LoVo (cell line): Measurements from ENCODE around the gene SSH2.
"Not testable (repeated sequence)": the region's sequence is repeated elsewhere in the genome, so short reads cannot be mapped to it uniquely, and the experiment has no call there.

Experiments
- DNase-seq: peaks from one replicate; pipeline ENCODE4 v3.0.0-alpha.2; 2016; ENCODE audit warnings: low spot score

Gene SSH2

DNA sequence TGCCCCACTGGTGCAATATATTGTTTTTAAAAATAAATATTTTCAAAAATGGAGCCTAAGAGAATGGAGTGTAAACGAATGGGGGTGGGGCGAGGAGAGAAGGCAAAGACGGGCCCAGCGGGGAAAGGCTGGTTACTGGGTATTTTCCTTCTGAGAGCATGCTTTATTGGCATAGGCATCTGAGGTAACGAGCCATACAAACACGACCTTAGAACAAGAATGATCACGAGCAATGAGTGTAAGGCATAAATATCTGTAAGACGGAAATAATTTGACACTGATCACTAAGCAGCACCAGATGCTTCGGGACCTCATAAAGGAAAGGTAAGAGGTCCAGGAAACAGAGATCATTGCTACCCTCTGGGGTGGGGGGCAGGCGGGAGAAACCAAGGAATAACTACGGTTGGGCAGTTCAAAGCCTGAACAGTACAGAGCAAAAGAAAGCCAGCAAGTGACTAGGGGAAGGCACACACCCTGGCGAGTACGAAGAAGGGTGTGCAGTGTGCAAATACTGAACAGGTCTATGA is 959 bp downstream of the SSH2 start:
- DNase-seq = peak; percentile 58

DNA sequence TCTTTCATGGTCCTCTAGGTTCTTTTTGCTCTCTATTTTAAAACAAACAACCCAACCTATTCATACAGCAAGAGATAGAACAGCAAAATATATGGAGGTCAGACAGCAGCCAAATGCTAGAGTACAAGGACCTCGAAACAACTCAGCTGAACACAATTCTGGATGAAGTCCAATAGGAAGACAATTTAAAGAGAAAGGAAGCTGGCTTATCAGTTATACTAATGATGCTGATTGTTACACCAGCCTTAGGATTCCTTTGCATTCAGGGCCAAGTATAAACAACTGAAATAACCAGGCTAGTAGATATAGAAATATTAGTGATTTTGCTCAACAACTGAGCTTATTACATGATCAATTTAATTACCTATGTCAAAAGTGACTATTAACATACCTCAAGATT is 2.5 kb downstream of the SSH2 start:
- no peak for DNase-seq

DNA sequence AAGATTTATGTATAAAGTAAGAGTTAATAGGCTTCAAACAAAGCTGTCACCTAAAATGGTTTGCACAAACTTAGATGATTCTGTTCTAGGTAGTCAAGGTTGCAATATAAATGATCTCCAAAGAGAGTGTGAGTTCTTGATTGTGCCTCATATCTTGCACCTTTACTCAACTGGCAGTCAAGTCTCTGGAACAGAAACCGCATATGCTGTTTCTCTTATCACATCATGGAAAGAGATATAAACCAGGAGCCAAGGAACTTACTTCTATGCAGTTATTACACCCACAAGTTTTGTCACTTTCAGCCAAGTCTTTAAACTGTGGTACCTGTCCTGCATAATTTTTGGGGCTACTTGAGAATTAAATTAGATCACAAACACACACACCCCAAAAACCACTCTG is 5.2 kb downstream of the SSH2 start:
- DNase-seq = no peak

DNA sequence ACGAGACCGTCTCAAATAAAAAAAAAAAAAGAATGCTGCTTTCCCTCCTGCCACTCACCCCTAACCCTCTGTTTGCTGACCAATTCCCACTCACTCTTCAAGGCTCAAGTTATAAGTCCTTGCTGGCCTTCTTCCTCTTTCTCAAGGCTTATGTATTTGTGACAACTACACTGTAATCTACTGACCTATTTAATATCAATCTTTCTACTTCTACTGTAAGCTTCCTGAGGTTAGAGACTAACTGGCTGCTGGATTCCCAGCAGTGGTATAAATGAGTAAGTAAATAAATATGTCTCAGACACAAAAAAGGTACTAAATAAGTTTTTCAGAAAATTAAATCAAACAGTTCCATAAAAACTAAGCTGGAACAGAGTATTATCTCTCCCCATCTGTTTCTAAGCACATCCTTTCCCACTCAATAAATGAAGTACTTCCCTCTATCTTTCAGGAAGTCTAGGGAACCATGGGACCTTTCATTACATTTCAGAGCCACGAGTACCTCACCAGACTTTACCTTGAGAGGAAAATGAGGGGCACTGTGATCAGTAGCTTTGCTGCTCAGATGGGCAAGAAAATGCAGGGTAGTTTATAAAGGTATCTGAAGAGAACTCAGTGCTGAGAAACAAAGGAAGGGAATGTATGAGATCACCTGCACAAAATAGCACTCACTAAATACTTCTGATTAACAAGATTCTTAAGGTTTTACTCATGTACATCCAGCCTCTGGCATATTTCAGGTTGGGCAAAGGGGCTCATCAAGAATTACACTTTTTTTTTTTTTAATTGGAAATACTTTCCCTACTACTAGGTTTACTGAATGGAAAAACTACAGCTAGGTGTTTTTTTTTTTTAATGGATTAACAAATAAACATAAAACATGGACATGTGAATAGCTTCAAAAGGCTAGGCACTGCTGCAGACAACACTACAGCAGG is 10.8 kb downstream of the SSH2 start:
- no peak for DNase-seq

DNA sequence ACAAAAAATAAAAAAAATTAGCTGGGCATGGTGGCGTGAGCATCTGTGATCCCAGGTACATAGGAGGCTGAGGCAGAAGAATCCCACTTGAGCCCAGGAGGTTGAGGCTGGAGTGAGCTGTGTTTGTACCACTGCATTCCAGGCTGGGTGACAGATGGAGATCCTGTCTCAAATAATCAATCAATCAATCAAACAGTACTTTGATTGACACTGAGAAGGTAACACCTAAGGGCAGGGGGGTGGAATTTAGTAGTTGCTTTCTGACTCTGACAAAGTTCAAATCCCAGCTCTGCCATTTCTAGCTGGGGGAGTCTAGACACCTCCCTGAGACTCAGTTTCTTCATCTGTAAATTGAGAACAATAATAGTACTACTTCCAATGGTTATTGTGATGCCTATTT is 12.0 kb downstream of the SSH2 start:
- DNase-seq = no peak

DNA sequence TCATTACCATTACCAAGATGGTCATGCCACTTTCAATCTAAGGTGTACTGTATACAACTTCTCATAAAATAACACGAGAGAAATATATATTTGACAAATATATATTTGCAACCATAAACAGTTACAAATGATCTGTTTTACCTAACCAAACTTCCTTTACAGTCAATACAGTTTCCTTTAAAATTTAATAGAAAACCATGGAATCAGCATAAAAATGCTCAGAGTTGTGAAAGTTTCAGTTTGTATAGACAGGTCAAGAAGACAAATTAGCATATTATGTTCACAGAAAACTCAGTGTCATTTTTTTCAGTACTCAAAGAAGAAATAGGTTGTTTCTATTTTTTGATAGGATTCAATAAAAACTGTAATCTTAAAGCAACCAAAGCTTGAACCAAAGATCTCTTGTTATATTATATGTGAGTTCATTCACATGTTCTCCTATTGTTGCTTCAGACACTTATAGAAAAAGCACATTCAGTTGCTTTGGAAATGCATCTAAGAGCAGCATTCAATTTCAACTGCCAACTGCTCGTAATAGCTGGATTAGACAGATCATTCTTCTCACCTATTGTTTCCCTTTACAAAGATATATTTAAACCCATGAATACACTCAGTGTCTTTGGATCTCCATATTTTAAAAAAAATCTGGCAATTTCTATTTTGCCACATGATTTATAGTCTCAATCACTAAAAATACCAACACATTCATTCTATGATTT is 15.1 kb downstream of the SSH2 start:
- DNase-seq = no peak

DNA sequence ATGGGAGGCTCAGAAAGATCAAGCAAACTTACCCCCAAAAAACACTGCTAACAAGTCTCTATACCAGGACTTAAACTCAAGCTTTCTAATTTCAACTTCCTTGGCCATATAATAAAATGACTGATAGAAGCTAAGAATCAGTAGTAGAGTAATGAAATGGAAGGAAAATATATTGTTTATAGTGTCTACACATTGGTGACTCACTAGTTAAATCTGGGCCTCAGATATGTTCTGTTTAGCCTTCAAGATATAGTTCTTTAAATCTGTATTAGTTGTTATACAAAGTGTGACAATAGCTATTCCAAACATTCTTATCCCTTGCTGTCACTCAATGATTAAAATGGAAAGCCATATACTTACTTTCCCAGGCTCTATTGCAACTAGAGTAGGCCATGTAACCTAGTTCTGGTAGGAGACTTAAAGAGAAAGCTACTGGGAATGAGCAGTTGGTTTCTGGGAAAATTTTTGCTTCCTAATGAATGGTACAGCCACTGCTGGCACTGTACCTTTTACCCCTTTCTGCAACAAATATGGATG is 18.3 kb downstream of the SSH2 start:
- no peak for DNase-seq

DNA sequence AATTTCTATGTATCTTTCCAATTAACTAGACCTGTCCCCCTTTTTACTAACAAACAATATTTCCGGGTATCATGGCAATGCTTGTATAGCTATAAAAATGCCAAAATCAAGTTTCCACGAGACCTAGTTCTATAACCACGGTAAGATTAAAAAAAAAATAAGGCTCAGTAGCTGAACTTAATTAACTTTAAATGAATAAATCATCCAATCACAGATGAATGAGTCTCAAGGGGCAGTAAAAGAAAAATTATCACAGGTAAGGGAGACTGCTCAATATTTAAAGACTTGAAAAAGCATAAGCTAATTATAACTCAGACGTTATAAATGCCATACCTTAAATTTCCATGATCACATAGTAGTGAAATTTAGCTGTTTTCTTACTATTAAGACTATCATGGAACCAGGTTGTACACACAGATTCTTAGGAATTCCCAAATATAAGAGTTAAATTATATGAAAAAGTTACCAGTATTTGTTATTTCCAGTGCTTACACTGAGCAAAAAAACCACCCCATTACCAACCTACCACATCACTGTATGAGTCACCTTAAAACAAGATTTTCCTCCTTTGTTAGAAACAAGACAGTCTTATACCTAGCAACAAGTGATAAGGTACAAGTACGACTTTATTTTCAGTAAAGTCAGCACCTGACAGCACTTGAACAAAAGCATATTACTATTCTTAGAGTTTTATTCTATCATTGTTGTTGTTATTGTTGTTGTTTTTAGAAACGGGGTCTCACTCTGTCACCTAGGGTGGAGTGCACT is 20.6 kb downstream of the SSH2 start:
- DNase-seq = no peak

DNA sequence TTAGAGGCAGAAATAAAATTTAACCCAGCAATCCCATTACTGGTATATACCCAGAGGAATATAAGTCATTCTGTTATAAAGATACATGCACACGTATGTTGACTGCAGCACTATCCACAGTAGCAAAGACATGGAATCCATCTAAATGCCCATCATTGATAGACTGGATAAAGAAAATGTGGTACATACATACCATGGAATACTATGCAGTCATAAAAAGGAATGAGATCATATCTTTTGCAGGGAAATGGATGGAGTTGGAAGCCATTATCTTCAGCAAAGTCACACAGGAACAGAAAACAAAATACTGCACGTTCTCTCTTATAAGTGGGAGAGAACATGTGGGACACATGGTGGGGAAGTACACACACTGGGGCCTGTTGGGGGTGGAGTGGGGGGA is 23.1 kb downstream of the SSH2 start:
- DNase-seq = no peak

DNA sequence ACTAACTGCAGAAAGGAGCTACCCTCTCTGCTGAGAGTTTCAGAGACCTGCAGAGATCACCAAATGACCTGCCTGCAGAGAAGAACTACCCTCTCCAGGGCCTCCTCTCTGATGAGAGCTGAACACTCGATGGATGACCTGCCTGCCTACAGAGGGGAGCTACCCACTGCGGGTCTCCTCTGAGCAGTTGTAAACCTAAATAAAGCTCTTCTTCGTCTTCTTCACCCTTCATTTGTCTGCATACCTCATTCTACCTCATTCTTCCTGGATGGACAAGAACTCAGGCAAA is 24.2 kb downstream of the SSH2 start:
- DNase-seq = no peak

DNA sequence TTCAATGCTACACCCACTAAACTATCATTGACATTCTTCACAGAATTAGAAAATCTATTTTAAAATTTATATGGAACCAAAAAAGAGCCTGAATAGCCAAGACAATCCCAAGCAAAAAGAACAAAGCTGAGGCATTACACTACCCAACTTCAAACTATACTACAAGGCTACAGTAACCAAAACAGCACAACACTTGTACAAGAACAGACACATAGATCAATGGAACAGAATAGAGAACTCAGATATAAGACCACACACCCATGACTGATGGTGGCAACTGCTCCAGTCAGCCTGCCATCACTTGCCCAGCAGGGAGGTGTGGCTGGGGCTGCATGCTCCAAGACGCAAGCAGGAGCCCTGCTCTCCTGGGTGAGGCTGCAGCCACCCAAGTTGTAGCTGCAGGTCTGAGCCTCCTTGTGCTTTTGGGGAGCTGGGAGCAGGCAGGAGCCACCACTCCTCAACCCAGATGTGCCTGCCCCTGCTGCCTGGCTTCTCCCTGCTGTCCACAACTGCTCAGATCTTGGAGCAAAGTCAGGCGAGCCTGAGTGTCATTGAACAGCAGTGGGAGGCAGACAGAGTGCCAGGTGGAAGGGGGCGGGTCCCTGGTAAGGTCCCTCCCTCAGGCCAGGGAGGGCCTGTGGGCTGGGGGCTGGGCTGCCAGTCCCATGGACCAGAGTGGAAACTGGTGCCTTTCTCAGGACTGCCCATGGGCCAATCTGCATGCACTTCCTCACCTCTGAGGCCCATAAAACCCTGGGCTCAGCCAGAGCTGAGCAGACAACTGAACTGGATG is 24.7 kb downstream of the SSH2 start:
- no peak for DNase-seq

DNA sequence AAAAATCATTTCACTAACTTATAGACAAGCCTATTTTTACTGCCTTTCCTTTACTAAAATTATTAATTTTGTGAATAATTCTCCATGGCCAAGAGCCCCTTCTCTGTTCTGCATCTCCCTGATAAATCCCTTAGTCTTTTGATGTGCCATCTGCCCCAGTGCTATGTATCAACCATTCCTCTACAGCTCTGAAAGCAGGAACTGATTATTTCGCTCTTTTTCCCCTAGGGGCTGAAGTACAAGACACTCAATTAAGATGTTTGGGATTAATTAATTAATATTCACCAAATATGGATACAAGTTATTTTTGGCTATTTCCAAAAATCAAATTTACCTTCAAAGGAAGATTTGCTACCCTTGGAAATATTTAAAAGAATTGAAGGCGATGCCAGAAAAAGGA is 26.6 kb downstream of the SSH2 start:
- no peak for DNase-seq

DNA sequence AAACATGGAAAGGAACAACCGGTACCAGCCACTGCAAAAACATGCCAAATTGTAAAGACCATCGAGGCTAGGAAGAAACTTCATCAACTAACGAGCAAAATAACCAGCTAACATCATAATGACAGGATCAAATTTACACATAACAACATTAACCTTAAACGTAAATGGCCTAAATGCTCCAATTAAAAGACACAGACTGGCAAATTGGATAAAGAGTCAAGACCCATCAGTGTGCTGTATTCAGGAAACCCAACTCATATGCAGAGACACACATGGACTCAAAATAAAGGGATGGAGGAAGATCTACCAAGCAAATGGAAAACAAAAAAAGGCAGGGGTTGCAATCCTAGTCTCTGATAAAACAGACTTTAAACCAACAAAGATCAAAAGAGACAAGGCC is 32.9 kb downstream of the SSH2 start:
- not testable (repeated sequence) for DNase-seq

DNA sequence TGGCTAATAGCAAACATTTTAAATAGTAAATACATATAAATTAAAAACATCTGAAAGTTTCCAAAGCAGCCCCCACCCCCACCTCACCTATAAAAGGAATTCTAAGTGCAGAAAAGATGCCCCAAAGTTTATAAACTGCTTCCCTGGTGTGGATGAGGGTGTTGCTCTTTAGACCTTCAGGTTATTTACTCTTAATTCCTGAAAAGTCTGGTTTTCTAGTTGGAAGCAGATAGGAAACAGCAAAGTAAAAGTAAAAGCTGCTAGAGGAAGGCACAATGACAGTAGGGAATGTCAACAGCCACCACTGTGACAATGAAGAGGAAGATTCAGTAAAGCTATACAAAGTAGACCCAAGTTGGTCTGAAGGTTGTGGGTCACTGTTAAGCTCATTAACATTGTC is 37.8 kb downstream of the SSH2 start:
- DNase-seq = no peak

DNA sequence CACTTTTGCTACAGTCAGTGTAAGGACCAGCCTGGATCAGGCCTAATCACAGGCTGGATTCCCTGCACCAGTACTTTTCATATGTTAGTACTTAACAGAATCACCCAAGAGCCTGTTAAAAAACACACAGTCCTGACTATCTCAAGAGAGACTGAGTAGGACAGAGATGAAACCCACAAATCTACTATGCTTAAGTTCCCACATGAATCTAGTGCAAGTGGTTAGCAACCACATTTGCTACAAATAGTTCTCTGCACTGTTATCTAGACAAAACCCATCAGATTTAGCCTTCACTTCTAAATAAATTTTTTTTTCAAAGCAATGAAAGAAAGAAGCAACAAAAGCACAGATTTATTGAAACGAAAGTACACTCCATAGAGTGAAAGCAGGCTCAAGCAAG is 38.9 kb downstream of the SSH2 start:
- no peak for DNase-seq

DNA sequence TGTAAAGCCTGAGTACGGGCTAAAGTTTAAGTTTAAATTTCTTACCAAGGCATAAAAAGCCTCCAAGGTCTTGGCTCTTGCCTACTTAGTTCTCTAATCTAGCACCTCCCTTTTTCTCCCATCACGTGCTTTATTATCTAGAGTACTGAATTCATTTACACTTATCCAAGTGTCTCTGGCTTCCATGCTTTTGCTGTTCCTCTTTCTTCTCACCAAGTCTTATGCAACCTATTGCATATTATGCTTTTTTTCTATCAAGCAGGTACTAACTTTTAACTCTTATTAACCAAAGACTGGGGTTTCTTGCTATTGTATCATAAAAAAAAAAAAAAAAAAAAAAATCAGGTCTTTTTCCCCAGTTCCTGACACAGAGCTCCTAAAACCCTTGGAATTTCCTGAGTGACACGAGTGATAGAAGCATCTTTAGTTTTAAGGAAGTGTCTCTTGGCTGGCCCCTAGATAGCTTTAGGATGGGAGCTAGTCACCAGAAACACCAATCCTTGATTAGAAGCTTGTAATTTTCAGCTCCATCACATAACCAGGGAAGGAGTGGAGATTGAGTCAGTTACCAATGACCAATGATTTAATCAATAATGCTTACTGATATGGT is 44.9 kb downstream of the SSH2 start:
- no peak for DNase-seq

DNA sequence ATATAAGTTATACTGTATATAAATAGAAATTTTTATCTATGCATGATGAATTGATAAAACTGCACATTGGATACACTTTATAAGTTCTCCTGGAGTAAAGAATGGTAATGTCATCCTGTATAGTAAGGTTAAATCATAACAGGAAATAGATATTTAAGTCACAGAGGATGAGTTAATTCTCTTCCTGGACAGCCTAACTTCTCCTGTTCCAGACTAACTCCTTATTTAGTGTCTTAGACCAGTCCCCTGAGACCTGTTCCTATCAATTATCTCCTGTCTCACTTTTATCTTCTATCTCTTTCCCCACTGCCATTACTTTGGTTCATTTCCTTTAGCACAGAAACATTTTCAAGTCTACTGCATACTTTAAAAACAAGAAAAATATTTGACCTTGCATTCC is 46.5 kb downstream of the SSH2 start:
- no peak for DNase-seq

DNA sequence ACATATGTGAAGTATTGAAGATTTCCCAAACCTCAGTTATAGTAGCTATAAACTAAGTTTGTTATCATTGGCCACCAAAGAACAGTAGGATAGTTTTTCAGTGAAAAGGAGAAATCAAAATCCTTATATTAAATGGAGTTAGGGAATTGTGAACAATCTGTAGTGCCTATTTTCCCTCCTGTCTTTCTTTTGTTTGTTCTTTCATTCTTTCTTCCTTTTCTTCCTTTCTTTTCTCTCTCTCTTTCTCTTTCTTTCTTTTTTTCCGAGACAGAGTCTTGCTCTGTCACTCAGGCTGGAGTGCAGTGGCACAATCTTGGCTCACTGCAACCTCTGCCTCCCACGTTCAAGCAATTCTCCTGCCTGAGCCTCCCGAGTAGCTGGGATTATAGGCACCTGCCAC is 48.8 kb downstream of the SSH2 start:
- DNase-seq = no peak

DNA sequence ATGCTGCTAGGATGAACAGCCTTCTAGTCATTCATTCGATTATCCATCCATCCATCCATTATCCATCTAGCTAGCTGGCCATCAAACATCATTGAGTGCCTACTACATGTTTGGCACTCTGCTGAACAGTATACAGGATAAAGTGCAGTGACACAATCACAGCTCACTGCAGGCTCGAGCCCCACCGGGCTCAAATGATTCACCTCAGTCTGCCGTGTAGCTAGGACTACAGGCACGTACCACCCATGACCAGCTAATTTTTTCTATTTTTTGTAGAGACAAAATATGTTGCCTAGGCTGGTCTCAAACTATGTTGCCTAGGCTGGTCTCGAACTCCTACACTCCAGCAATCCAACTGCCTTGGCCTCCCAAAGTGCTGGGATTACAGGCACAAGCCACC is 50.0 kb downstream of the SSH2 start:
- no peak for DNase-seq

DNA sequence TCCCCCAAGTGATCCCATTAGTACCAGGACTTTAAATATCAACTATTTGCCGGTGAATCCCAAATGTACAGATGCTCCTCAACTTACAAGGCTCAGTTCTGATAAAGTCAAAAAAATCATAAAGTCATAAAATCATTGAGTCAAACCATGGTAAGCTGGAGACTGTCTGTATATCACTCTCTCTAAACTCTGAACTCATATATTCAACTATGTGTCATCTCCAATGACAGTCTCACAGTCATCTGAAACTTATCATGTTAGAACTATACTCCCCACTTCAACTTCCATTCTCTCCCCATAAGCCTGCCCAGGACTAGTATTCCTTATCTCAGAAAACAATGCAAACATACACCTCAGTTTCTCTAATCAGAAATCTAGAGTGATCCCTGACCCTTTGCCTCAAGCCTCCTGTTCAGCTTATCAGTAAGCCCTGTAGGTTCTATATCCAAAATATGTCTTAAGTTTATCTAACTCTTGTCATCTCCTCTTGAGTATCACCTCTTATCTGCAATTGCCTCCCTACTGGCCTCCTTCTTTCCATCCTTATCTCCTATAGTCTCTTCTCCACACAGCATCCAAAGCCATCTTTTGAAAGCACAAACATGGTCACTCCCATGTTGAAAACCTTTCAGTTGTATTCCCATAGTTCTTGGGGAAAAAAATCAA is 55.0 kb downstream of the SSH2 start:
- DNase-seq = no peak

DNA sequence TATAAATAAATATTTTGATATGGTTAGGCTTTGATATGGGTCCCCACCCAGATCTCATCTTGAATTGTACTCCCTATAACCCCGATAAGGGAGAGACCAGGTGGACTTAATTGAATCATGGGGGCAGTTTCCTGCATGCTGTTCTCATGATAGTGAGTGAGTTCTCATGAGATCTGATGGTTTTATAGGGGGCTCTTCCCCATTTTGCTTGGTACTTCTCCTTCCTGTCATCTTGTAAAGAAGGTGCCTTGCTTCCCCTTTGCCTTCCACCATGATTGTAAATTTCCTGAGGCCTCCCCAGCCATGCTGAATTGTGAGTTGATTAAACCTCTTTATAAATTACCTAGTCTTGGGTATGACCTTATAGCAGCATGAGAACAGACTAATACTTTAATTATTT is 55.7 kb downstream of the SSH2 start:
- DNase-seq = not testable (repeated sequence)
